ENCODE data around the gene CRYBB1. TPM values are rescaled to one million over a fixed set of nuclear protein-coding genes. Genes with fewer than 3 reads are reported as not detected.

Gene CRYBB1
- polyA plus RNA-seq, 1 of the 3 experiments (the other 2 are of a cell fraction) = 0.05 TPM

- no peak for TF ChIP-seq NRF1 (IDR thresholded peaks at IDR 0.05; ENCODE audit: low read depth, low read length)
- TF ChIP-seq USF1 (IDR thresholded peaks at IDR 0.05; ENCODE audit: borderline replicate concordance, low read depth) = no peak
- no peak for TF ChIP-seq GABPA (IDR thresholded peaks at IDR 0.05; ENCODE audit: low read depth)
- TF ChIP-seq NFIC (IDR thresholded peaks at IDR 0.05; ENCODE audit: borderline replicate concordance) = no peak
- no peak for TF ChIP-seq MEF2A (IDR thresholded peaks at IDR 0.05; ENCODE audit: borderline replicate concordance, low read depth)
Measured at GRCh38 chr22:26577081-26577480, 40.7 kb downstream of the CRYBB1 start (continued).

- no peaks in the 10 kb centered on the region for H3K9me3 ChIP-seq
- no peaks in the 10 kb centered on the region for H3K27me3 ChIP-seq (ENCODE audit: insufficient read depth)
- no peaks in the 10 kb centered on the region for H3K4me1 ChIP-seq (ENCODE audit: control insufficient read depth in 1 of 2, insufficient read depth in 2 of 2, low read depth in 1 of 2, low read length in 1 of 2)
- CTCF ChIA-PET = no interaction called here
- no peaks in the 10 kb centered on the region for H3K9me2 ChIP-seq
- no peak overlapping the region for H3K4me2 ChIP-seq
- peaks cover 0 to 2% of the 10 kb centered on the region in 2 experiments for H3K36me3 ChIP-seq (replicated peaks in 1 of 2; ENCODE audit: control insufficient read depth in 1 of 2, insufficient read depth in 2 of 2, low read length in 1 of 2)
- no peaks in the 10 kb centered on the region for H3F3A ChIP-seq (replicated peaks; ENCODE audit: insufficient read depth)
- no peak for TF ChIP-seq RCOR1 (IDR thresholded peaks at IDR 0.05; ENCODE audit: low read length)
- no peak for TF ChIP-seq NFIC (IDR thresholded peaks at IDR 0.05; ENCODE audit: borderline replicate concordance)
- TF ChIP-seq USF1 (IDR thresholded peaks at IDR 0.05; ENCODE audit: borderline replicate concordance, low read depth) = no peak
- WGBS (ENCODE audit: low lambda C conversion rate) = 90% methylated on average over 8 of the region's 8 CpGs
- peaks cover 4% of the 10 kb centered on the region; the same call in 1 of the 2 replicates for H4K20me1 ChIP-seq (ENCODE audit: insufficient read depth)
- no peak overlapping the region for H3K27ac ChIP-seq (ENCODE audit: low read depth in 2 of 2, low read length in 1 of 2)
- POLR2A ChIA-PET = no interaction called here
- no peak overlapping the region for H2AFZ ChIP-seq (ENCODE audit: low read depth)
- H3K79me2 ChIP-seq (ENCODE audit: insufficient read depth) = peaks cover 59% of the 10 kb centered on the region
- no peak overlapping the region for H3K4me3 ChIP-seq (ENCODE audit: low read depth in 2 of 2, low read length in 1 of 2)
- no peak for DNase-seq
- no peak overlapping the region for H3K9ac ChIP-seq
Measured at GRCh38 chr22:26576026-26576680, 41.7 kb downstream of the CRYBB1 start.

- Histone ChIP-seq H3K79me2 (ENCODE audit: insufficient read depth) (peaks cover 49% of the 10 kb centered on the region), H2AFZ (ENCODE audit: low read depth) (no peak overlapping the region), H3F3A (replicated peaks; ENCODE audit: insufficient read depth) (no peaks in the 10 kb centered on the region), H3K4me1 (ENCODE audit: control insufficient read depth in 1 of 2, insufficient read depth in 2 of 2, low read depth in 1 of 2, low read length in 1 of 2) (peaks cover 0 to 3% of the 10 kb centered on the region in 2 experiments; a peak in 1 of 4 replicates), H3K27me3 (ENCODE audit: insufficient read depth) (no peaks in the 10 kb centered on the region), H3K9ac (no peak overlapping the region), H4K20me1 (ENCODE audit: insufficient read depth) (peaks cover 4% of the 10 kb centered on the region; the same call in 1 of the 2 replicates), H3K4me2 (no peak overlapping the region), H3K9me2 (no peaks in the 10 kb centered on the region), H3K9me3 (no peaks in the 10 kb centered on the region), H3K36me3 (replicated peaks in 1 of 2; ENCODE audit: control insufficient read depth in 1 of 2, insufficient read depth in 2 of 2, low read length in 1 of 2) (peaks cover 0 to 2% of the 10 kb centered on the region in 2 experiments), H3K27ac (ENCODE audit: low read depth in 2 of 2, low read length in 1 of 2) (no peak overlapping the region), H3K4me3 (ENCODE audit: low read depth in 2 of 2, low read length in 1 of 2) (no peak overlapping the region)
- no peak for DNase-seq
- ChIA-PET POLR2A (no interaction called here), CTCF (no interaction called here)
- no peak for TF ChIP-seq REST (IDR thresholded peaks at IDR 0.05; ENCODE audit: low read depth, low read length)
- TF ChIP-seq TAF1 (IDR thresholded peaks at IDR 0.05; ENCODE audit: borderline replicate concordance, low read depth, low read length) = no peak
- TF ChIP-seq SMC3 (IDR thresholded peaks at IDR 0.05; ENCODE audit: low read depth, low read length) = no peak
- TF ChIP-seq JUND (IDR thresholded peaks at IDR 0.05) = no peak
- TF ChIP-seq USF2 (IDR thresholded peaks at IDR 0.05; ENCODE audit: borderline replicate concordance, low read depth, low read length) = no peak
- no peak for TF ChIP-seq NRF1 (IDR thresholded peaks at IDR 0.05; ENCODE audit: low read depth, low read length)
- TF ChIP-seq MAX (IDR thresholded peaks at IDR 0.05; ENCODE audit: low read depth) = no peak
- no peak for TF ChIP-seq FOXJ3 (CRISPR knock-in tag; IDR thresholded peaks at IDR 0.05)
- 88% methylated on average over 7 of the region's 7 CpGs for WGBS (ENCODE audit: low lambda C conversion rate)
Measured at GRCh38 chr22:26574001-26574723, 43.7 kb downstream of the CRYBB1 start.
